HG02970 (cell line): ENCODE data around the gene ZMYM2.

Source experiments
- ATAC-seq: cut with Tn5 transposase; IDR thresholded peaks from one replicate; pipeline ENCODE4 v1.9.1; 2021; ENCODE audit warnings: mild to moderate bottlenecking, moderate library complexity, moderate number of reproducible peaks; ENCODE audit not compliant: unreplicated experiment, low FRiP score

Gene ZMYM2

GRCh38 chr13:20101467-20102316 is 143.2 kb downstream of the ZMYM2 start:
- ATAC-seq = no peak

DNA sequence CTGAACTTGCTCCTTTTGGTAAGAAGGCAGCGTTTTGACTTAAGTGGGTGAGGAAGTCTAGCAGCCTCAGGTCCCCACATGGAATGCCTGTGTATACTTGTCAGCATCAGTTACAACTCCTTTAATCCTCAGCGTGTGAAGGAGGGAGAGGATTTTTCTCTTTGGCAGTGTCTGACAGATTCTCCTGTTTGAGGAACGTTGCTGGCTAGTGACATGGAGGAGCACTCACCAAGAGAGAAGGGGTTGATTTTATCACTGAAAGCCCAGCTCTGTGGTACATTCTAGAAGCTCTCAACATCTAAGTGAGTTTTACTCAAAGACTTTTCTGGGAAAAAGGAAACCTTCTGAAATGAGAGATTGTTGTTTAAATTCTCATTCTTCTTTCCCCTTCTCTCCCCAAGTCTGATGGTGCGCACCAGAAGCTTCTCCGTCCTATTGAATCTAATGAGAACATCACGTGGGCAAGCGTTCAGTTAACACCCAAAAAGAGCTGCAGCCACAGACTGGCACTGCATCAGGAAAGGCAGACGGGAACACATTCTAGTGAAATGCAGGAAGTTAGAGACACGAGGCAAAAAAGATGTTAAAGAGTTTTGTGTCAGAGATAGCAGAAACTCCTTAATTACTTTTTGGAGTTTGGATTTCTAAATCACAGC is 144.1 kb downstream of the ZMYM2 start:
- no peak for ATAC-seq

- ATAC-seq = no peak
These were observed 146.7 kb downstream of the ZMYM2 start for GRCh38 chr13:20105161-20105689.

DNA sequence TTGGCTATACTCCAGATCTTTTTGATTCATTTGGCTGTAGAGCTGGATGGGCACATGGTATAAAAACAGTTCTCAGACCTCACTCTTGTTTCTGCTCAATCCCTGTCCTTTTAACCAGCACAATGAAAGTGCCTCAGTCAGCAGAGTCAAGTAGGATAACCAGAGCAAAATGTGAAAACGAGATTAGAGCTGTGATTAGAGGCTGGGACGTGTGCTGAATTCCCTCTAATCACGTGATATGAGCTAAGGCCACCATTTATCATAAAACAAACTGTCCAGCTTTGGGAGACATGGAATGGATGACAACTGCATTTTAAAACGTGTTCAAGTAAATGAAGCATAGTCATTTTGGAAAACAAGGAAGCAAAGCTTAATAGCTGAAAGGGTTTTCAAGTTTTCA is 148.2 kb downstream of the ZMYM2 start:
- ATAC-seq = no peak

- no peak for ATAC-seq
These were observed 150.5 kb downstream of the ZMYM2 start for GRCh38 chr13:20109037-20109436.

DNA sequence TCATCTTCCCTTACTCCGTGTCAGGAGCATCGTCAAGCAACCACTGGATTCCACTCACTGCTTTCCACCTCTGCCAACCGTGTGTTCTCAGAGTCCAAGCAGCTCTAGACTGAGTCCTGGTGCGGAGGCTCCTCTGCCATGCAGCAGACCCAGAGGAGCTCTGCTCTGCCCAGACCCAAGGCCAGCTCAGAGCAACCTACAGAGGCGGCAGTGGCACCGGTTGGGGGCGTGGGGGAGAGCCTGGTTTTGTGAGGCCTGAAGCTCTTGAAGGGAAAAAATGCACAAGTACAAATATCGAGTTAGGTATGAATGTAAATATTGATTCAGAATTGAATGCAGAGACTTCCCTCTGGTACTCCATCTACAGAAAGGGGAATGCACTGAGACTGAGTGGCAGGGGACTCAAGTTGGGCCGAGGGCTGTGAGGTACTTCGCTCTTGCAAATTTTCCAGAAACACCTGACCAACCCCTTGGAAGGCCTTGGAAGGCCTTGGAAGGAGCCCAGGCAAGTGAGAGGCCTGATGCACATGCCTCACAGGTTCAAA is 155.6 kb downstream of the ZMYM2 start:
- no peak for ATAC-seq

- ATAC-seq = no peak
These were observed 157.7 kb downstream of the ZMYM2 start for GRCh38 chr13:20116213-20116612.

DNA sequence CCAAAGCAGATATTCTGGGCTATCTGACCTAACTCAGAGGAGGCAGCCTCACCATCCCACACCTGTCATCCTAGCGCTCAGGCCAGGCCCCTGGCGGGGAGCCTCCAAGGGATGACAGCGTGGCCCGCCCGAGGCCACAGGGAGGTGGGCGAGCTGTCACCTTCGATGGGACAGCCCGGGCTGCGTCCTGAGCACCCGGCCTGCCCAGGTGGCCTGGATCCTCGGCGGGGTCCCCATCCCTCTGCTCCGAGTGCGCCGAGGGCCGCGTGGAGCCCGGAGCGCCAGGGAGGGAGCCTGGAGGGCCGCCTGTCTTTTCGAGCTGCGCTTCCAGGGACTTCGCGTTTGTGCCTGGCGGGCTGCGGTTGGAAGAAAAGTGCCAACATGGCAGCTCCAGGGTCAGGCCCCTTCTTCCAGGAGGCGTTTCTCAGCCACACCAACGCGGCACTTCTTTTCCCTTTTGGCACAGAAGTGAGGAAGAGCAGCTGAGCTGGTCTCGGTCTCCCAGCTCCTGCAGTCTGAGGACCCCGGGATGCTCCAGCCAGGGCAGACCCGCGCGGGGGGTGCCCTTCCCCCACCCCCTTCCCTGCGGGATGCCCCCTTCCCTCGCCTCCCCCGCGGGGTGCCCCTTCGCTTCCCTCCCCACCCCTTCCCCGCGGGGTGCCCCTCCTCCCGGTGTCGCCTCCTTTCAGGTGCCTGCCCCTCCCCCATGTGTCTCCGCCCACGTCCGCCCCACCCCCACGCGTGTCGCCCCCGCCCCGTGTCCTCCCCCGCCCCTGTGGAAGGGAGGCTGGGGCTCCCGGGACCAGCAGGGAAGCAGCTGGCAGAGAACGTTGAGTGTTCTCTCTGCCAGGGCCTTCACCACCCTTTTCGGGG is 160.0 kb downstream of the ZMYM2 start:
- no peak for ATAC-seq

- ATAC-seq = no peak
These were observed 161.4 kb downstream of the ZMYM2 start for GRCh38 chr13:20119960-20120359.

- ATAC-seq = no peak
These were observed 162.6 kb downstream of the ZMYM2 start for GRCh38 chr13:20121159-20121525.

DNA sequence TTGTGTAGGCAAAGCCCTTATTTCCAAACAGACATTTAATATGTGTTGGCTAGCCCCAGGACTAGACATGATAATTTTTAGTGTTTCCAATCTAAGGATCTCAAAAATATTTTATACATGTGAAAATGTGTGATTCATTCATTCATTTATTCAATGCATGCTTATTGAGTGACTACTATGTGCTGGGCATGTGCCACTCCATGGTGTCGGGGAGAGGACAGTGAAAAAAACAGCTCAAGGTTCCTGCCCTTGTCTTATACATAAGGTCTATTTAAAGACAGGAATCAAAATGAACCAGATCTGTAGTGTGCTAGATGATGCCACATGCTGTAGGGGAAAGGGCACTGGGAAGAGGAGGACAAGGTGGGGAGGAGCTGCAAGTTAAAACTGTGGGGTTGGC is 165.8 kb downstream of the ZMYM2 start:
- ATAC-seq = no peak

- ATAC-seq = no peak
These were observed 166.7 kb downstream of the ZMYM2 start for GRCh38 chr13:20125129-20125782.

DNA sequence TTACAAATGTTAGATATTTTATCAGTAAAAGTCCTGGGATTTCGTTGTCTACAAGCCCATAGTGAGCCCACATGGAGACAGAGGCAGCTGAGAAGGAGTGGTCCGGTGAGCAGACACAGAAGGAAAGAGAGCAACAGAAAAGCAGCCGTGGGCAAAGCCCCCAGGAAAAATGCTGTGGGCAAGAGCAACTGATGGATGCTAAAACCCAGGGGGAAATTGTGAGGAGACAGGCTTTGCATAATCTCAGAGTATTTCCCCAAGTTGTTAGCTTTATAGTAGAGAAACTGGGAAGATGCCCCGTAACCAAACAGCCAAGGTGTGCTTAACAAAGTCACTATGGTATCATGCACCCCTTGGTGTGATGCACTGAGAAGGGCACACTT is 167.2 kb downstream of the ZMYM2 start:
- ATAC-seq = no peak

DNA sequence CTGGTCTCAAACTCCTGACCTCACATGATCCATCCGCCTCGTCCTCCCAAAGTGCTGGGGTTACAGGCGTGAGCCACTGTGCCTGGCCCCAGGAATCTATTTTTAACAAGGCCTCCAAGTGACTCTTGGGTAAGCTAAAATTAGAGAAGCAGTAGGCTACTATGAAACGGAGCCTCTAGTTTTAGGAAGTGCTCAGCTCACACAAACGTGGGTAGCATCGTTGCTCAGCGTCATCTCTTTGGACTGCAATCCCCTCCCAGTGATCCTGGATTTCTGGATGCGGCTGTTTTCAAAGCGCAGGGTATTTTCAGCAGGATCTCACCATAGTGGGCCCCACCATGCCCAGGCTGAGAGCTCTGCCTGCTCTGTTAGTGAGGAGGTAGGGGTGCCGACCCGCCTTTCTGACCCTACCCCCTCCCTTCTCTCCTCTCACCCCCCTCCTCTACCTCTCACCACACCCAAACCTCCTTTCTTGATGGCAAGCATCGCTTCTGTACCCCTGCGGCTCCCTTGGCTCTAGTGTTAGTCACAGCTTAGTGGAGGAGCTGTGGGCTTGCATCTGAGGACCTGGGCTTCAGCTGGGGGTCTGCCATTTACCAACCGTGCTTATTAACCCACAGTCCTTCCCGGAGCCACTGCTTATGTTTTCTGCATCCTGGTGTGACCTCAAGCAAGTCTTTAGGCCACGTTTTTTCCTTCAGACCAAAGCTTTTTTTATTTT is 168.2 kb downstream of the ZMYM2 start:
- ATAC-seq = no peak

GRCh38 chr13:20127262-20127561 is 168.7 kb downstream of the ZMYM2 start:
- no peak for ATAC-seq

GRCh38 chr13:20127562-20128458 is 169.3 kb downstream of the ZMYM2 start:
- peak; percentile 54 for ATAC-seq

- no peak for ATAC-seq
These were observed 170.0 kb downstream of the ZMYM2 start for GRCh38 chr13:20128459-20128931.

DNA sequence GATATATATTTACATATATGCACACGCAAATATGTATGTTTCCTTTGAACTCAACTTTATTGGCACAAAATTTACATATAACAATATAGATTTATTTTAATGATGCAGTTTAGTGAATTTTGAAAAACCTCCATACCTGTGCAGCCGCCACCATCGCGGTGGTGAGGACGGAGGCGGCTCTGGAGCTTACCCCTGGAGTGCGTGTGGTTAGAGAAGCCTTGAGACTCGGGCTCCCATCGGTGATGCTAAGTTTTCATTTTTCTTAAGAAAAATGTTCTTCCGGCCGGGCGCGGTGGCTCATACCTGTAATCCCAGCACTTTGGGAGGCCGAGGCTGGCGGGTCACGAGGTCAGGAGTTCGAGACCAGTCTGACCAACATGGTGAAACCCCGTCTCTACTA is 170.5 kb downstream of the ZMYM2 start:
- ATAC-seq = no peak

DNA sequence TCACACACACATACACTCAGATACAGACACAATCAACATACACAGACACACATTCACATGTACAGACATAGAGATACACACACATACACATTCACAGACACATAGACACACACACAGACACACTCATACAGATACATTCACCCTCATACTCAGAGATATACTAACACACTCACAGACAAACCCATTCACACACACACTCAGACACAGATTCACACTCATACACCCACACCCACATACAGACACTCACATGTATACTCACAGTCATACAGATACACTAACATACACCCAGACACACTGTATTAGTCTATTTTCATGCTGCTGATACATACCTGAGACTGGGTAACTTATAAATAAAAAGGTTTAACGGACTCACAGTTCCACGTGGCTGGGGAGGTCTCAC is 171.5 kb downstream of the ZMYM2 start:
- no peak for ATAC-seq
